Activated T-cell treated with anti-CD3 and anti-CD28 coated beads, Interleukin-2, amount 50 U/mL, for 4 hours (primary cell): Measurements from ENCODE around the gene SCN8A. TPM values are rescaled to one million over a fixed set of nuclear protein-coding genes. Genes with fewer than 3 reads are reported as not detected.
"Not testable (repeated sequence)": the region's sequence is repeated elsewhere in the genome, so short reads cannot be mapped to it uniquely, and the experiment has no call there.

Experiments
- ATAC-seq, 2 donors: fragments of 200-7000 bp; cut with Tn5 transposase; one replicate each; pipeline ENCODE4 v1.10.0; 2021
- DNase-seq: peaks from one replicate; pipeline ENCODE4 v3.0.0-alpha.2; 2020
- H3K27me3 Mint-ChIP-seq: one replicate; pipeline ENCODE4 v1.8.0; 2021; ENCODE audit warnings: low read depth, mixed read lengths
- H3K36me3 Mint-ChIP-seq: one replicate; pipeline ENCODE4 v1.8.0; 2022; ENCODE audit warnings: mixed read lengths; ENCODE audit not compliant: insufficient read depth
- H3K4me1 Mint-ChIP-seq: one replicate; pipeline ENCODE4 v1.8.0; 2021; ENCODE audit warnings: low read depth, mixed read lengths
- H3K4me3 Mint-ChIP-seq: one replicate; pipeline ENCODE4 v1.8.0; 2021; ENCODE audit warnings: mild to moderate bottlenecking, moderate library complexity, mixed read lengths
- H3K9me3 Mint-ChIP-seq: one replicate; pipeline ENCODE4 v1.8.0; 2021; ENCODE audit warnings: mixed read lengths
- total RNA-seq, 3 donors: library from RNA; stranded (reverse); gene quantifications; one replicate each; pipeline ENCODE4 v1.2.1, GENCODE V29; 2021

Gene SCN8A
- total RNA-seq, 3 donors from 2014 or later: 0.23 to 0.46 (median 0.45) TPM

GRCh38 chr12:51763743-51764142, 172.7 kb downstream of the SCN8A start:
- Mint-ChIP-seq H3K9me3 (no peaks in the 10 kb centered on the region), H3K27me3 (peaks cover 2% of the 10 kb centered on the region), H3K4me1 (no peaks in the 10 kb centered on the region), H3K36me3 (no peaks in the 10 kb centered on the region), H3K4me3 (no peak overlapping the region)
- no peak for DNase-seq
- no peak for ATAC-seq

GRCh38 chr12:51766067-51766676, 175.1 kb downstream of the SCN8A start:
- no peak overlapping the region for H3K4me3 Mint-ChIP-seq
- no peak for ATAC-seq
- DNase-seq: no peak
- H3K27me3 Mint-ChIP-seq: no peaks in the 10 kb centered on the region
- H3K9me3 Mint-ChIP-seq: no peaks in the 10 kb centered on the region
- no peaks in the 10 kb centered on the region for H3K36me3 Mint-ChIP-seq
- H3K4me1 Mint-ChIP-seq: no peaks in the 10 kb centered on the region

- Mint-ChIP-seq H3K27me3 (no peaks in the 10 kb centered on the region), H3K9me3 (no peaks in the 10 kb centered on the region), H3K36me3 (no peaks in the 10 kb centered on the region), H3K4me3 (no peak overlapping the region), H3K4me1 (no peaks in the 10 kb centered on the region)
- ATAC-seq (no peak), DNase-seq (no peak)
Observed at GRCh38 chr12:51771008-51771407, 180.0 kb downstream of the SCN8A start.

DNA sequence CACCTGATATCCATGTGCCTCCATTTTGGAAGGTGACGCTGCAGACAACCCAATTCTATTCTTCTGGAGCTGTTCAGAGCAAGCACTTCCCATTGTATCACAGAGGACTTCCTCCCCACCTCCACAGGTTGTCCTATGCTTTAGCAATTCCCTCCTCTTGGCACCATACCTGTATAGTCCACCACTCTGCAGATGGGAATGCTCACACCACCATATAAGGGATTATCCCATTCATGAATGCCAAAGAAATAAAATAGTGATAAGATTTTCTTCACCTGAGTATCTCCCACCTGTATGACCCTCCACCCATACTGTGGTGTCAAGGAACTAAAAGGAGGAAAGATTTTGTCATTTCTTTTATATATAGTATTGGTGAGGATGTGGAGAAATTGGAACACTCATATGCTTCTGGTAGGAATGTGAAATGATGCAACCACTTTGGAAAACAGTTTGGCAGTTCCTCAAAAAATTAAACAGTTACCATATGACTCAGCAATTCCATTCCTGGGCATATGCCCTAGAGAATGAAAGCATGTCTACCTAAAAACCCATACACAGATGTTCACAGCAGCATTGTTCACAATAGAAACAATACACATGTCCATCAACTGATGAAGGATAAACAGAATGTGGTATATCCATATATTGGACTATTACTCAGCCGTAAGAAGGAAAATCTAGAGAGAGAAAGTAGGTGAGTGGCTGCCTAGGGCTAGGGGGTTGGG, 182.3 kb downstream of the SCN8A start:
- ATAC-seq (no peak), DNase-seq (no peak)
- H3K4me1 Mint-ChIP-seq: no peaks in the 10 kb centered on the region
- no peak overlapping the region for H3K4me3 Mint-ChIP-seq
- no peaks in the 10 kb centered on the region for H3K36me3 Mint-ChIP-seq
- no peaks in the 10 kb centered on the region for H3K9me3 Mint-ChIP-seq
- no peaks in the 10 kb centered on the region for H3K27me3 Mint-ChIP-seq

GRCh38 chr12:51774933-51775332, 183.9 kb downstream of the SCN8A start:
- H3K27me3 Mint-ChIP-seq: no peaks in the 10 kb centered on the region
- no peaks in the 10 kb centered on the region for H3K9me3 Mint-ChIP-seq
- no peak overlapping the region for H3K4me3 Mint-ChIP-seq
- no peak for ATAC-seq
- H3K36me3 Mint-ChIP-seq: no peaks in the 10 kb centered on the region
- no peak for DNase-seq
- no peaks in the 10 kb centered on the region for H3K4me1 Mint-ChIP-seq

DNA sequence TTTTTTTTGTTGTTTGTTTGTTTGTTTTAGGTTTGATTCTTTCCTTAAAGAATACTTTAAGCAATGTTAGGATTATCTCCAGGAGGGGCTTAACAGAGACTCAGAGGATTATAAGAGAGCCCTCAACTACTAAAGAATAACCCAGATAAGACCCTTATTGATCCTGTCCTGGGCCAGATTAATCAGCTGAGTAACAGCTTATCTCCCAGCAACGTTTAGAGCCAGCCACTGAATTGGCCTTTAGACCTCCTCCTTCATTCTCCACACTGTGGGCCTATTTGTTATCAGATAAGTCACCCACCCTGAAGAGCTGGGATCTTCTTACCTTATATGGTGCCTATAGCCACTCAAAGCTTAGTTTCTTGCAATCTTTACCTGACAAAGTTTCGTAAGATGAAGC, 186.4 kb downstream of the SCN8A start:
- no peak for DNase-seq
- Mint-ChIP-seq H3K9me3 (no peaks in the 10 kb centered on the region), H3K4me1 (no peaks in the 10 kb centered on the region), H3K36me3 (no peaks in the 10 kb centered on the region), H3K27me3 (peaks cover 2% of the 10 kb centered on the region), H3K4me3 (no peak overlapping the region)
- no peak for ATAC-seq

GRCh38 chr12:51777973-51778372, 186.9 kb downstream of the SCN8A start:
- DNase-seq (no peak), ATAC-seq (no peak)
- Mint-ChIP-seq H3K36me3 (no peaks in the 10 kb centered on the region), H3K4me1 (no peaks in the 10 kb centered on the region), H3K27me3 (peaks cover 3% of the 10 kb centered on the region), H3K9me3 (no peaks in the 10 kb centered on the region), H3K4me3 (no peak overlapping the region)

GRCh38 chr12:51779876-51780275, 188.8 kb downstream of the SCN8A start:
- ATAC-seq: no peak
- peaks cover under 1% of the 10 kb centered on the region for H3K4me1 Mint-ChIP-seq
- H3K27me3 Mint-ChIP-seq: peaks cover 3% of the 10 kb centered on the region
- no peaks in the 10 kb centered on the region for H3K36me3 Mint-ChIP-seq
- no peak overlapping the region for H3K4me3 Mint-ChIP-seq
- no peak for DNase-seq
- no peaks in the 10 kb centered on the region for H3K9me3 Mint-ChIP-seq

DNA sequence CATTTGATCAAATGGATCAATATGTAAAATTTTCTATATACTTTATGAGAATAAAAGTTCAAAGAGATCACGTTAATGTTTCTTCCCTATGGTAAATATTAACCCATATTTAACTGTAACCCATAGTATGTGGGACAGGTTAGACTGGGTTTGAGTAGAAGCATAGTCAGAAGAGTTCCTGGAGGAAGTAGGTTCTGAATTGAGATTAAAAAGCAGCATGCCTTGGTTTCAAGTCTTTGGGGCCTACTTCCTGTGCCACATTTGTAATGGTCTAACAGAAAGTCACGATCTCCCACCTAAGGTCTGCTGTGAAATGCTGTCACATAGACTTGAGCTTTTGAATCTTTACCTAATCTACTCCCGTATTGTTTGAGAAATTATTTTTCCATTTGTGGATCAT, 193.7 kb downstream of the SCN8A start:
- DNase-seq (no peak), ATAC-seq (no peak)
- peaks cover 6% of the 10 kb centered on the region for H3K27me3 Mint-ChIP-seq
- H3K4me1 Mint-ChIP-seq: peaks cover 3% of the 10 kb centered on the region
- no peaks in the 10 kb centered on the region for H3K36me3 Mint-ChIP-seq
- no peaks in the 10 kb centered on the region for H3K9me3 Mint-ChIP-seq
- H3K4me3 Mint-ChIP-seq: no peak overlapping the region

DNA sequence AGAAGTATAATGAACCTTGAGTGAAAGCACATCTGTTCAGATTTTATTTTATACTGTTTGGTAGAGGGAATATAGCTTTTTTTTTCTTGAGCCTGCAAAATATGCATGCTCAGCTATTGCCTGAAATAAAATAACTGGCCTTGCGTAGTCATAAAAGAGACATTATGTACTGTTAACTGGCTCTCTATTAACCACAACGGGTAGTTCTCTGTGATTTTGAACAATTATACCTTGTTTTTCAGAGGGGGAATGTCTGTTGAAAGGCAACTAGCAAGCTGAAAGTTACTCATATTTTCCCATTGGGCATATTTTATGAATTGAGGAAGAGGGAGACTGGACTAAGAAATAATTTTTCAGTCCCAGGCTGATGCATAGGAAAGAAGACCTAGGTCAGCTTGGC, 194.9 kb downstream of the SCN8A start:
- no peaks in the 10 kb centered on the region for H3K9me3 Mint-ChIP-seq

DNA sequence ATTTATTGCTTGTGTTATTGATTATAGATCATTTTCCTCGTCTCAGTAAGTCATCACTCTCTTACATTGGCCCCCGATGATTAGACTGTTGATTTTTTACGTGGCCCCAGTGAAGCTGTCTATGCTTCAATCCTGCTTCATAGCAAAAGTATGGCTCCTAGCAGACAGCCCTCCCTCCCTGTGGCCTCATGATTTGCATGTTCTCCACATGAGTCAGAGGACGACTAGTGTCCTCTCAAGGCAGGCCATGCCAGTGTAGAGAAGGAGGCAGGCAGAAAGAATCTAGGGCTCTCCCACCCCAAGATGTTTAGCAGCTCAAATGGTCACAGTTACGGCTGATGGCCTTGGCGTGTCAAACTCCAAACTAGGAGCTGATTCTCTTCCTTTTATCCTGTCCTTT, 197.8 kb downstream of the SCN8A start:
- ATAC-seq: no peak

More for the DNA sequence above, 194.9 kb downstream of the SCN8A start:
- no peak for DNase-seq
- H3K4me1 Mint-ChIP-seq: peaks cover 3% of the 10 kb centered on the region
- H3K36me3 Mint-ChIP-seq: no peaks in the 10 kb centered on the region
- H3K4me3 Mint-ChIP-seq: no peak overlapping the region
- peaks cover 6% of the 10 kb centered on the region for H3K27me3 Mint-ChIP-seq
- ATAC-seq: no peak

DNA sequence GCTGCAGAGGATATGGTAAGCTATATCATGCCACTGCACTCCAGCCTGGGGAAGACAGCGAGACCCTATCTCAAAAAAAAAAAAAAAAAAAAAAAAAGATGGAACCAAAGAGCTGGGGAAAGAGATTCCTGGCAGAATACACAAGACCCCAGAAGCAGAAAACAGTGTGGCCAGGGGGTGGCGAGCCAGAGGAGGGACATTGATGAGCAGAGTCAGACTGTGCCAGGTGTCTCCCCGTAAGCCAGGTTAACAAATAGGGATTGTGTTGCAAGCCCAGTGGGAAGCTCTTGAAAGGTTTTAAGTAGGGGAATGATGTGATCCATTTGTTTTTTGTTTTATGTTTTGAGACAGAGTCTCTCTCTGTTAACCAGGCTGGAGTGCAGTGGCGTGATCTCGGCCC, 201.4 kb downstream of the SCN8A start:
- Mint-ChIP-seq H3K9me3 (no peaks in the 10 kb centered on the region), H3K27me3 (no peaks in the 10 kb centered on the region)
- ATAC-seq: no peak

More for the DNA sequence above, 197.8 kb downstream of the SCN8A start:
- no peak for DNase-seq
- Mint-ChIP-seq H3K36me3 (no peaks in the 10 kb centered on the region), H3K4me1 (peaks cover 3% of the 10 kb centered on the region), H3K9me3 (no peaks in the 10 kb centered on the region), H3K4me3 (no peak overlapping the region), H3K27me3 (peaks cover 3% of the 10 kb centered on the region)

DNA sequence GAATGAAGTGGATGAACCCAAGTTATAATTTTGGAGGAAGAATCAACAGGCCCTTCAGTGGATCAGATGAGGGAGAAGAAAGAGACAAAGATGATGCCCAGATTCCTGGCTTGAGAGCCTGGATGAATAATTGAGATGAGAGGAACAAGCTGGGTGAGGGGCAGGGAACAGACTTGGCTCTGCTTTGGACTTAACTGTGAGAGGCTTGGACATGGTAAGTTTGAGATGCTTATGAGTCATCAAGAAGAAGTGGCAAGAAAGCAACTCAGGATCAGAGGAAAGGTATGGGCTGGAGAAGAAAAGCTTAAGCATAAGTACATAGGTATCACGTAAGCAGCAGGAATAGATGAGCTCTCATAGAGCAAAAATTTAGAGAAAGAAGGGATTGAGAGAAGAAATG, 202.2 kb downstream of the SCN8A start:
- no peak for ATAC-seq
- no peak overlapping the region for H3K4me3 Mint-ChIP-seq

More for the DNA sequence above, 201.4 kb downstream of the SCN8A start:
- DNase-seq: no peak
- no peaks in the 10 kb centered on the region for H3K36me3 Mint-ChIP-seq
- no peak overlapping the region for H3K4me3 Mint-ChIP-seq
- H3K4me1 Mint-ChIP-seq: no peaks in the 10 kb centered on the region

DNA sequence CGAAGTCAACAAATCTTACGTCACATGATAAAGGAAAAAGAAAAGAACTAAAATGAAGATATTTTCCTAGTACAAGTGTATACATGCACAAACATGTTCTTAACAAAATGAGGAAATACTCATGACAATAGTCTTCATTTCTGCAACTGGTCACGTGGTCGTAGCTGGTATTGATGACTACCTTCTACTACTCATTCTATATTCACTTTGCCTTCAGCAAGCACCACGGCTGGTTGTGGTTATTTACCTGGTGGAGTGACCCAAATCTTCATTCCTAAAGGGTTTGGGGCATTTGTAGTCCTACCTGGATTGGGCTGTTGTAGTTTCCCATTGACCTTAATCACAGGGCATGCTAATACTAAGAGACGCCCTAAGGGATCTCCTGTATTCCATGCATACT, 206.3 kb downstream of the SCN8A start:
- DNase-seq: no peak
- H3K36me3 Mint-ChIP-seq: no peaks in the 10 kb centered on the region
- no peak overlapping the region for H3K4me3 Mint-ChIP-seq
- no peaks in the 10 kb centered on the region for H3K9me3 Mint-ChIP-seq
- H3K4me1 Mint-ChIP-seq: no peaks in the 10 kb centered on the region
- no peak for ATAC-seq
- H3K27me3 Mint-ChIP-seq: no peaks in the 10 kb centered on the region

More for the DNA sequence above, 202.2 kb downstream of the SCN8A start:
- Mint-ChIP-seq H3K4me1 (no peaks in the 10 kb centered on the region), H3K27me3 (no peaks in the 10 kb centered on the region), H3K9me3 (no peaks in the 10 kb centered on the region), H3K36me3 (no peaks in the 10 kb centered on the region)
- DNase-seq: no peak

DNA sequence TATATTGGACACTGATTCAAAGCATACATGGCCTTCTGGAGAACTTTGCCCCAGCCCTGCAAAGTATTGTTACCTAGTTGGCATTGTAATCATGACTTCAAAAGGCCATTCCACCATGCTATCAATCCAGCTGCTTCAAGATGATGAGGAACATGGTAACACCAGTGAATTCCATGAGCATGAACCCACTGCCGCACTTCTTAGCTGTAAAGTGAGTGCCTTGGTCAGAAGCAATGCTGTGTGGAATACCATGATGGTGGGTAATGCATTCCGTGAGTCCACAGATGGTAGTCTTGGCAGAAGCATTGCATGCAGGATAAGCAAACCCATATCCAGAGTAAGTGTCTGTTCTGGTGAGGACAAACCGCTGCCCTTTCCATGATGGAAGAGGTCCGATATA, 207.0 kb downstream of the SCN8A start:
- DNase-seq, ATAC-seq, H3K36me3 Mint-ChIP-seq, H3K4me3 Mint-ChIP-seq, H3K27me3 Mint-ChIP-seq, H3K9me3 Mint-ChIP-seq, H3K4me1 Mint-ChIP-seq: not testable (repeated sequence)
